DND-41 (cell line): ENCODE measurements around the gene NAPSA.

Experiments
- EZH2 ChIP-seq: IDR thresholded peaks from 3 replicates; pipeline ENCODE4 v1.6.1; 2012; ENCODE audit warnings: borderline replicate concordance, low read depth, mild to moderate bottlenecking, moderate library complexity, low read length, inconsistent platforms; ENCODE audit not compliant: severe bottlenecking
- TF ChIP-seq, protein P1 (sequence below): IDR thresholded peaks from 2 replicates; pipeline ENCODE4 v1.5.1; 2012; ENCODE audit warnings: borderline replicate concordance, low read length, moderate library complexity, mild to moderate bottlenecking; ENCODE audit not compliant: poor library complexity, severe bottlenecking; ENCODE audit errors: extremely low read depth

DNA sequence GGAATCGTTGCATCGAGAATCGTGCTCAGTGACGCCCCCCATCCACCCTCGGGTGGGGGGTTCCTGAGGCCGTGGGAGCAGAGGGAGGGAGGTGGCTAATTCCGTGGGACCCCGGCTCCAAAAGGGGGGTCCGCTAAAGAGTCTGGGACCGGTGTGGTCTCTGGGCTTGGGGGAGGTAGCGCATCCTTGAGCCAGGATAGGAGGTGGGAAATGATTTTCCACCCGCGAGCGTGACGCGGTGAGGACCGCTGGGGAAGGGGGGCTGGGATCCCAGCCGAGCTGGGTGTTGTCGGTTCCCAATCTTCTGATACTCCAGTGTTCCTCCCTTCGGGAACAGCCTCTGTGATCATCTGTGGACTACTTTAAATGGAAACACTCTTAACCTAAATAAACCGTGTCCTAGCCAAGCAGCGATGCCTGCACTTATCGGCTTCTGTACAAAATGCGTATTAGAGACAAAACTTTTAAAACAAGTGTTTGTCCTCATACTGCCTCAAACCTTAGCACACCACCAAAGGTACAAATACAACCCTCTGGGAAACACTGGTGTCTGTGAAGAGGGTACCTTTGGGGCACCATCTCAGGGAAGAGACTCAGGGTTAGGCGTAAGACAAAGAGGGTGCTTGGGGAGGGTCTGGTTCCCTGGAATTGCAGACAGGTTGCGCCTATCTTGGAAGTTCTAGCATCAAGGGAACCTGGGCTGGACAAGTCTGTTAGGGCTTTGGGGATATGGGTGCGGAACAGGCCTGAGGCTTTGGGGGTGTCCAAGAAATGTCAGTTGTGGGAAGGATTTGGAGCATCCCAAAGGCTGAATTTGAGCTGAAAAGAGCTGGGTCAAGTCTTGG lies 52.2 kb downstream of the NAPSA start:
- TF ChIP-seq, protein P1, sequence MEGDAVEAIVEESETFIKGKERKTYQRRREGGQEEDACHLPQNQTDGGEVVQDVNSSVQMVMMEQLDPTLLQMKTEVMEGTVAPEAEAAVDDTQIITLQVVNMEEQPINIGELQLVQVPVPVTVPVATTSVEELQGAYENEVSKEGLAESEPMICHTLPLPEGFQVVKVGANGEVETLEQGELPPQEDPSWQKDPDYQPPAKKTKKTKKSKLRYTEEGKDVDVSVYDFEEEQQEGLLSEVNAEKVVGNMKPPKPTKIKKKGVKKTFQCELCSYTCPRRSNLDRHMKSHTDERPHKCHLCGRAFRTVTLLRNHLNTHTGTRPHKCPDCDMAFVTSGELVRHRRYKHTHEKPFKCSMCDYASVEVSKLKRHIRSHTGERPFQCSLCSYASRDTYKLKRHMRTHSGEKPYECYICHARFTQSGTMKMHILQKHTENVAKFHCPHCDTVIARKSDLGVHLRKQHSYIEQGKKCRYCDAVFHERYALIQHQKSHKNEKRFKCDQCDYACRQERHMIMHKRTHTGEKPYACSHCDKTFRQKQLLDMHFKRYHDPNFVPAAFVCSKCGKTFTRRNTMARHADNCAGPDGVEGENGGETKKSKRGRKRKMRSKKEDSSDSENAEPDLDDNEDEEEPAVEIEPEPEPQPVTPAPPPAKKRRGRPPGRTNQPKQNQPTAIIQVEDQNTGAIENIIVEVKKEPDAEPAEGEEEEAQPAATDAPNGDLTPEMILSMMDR: no peak
- no peak for TF ChIP-seq EZH2
